Caco-2 (cell line): ENCODE data around the gene UBALD1. TPM values are rescaled to one million over a fixed set of nuclear protein-coding genes. Genes with fewer than 3 reads are reported as not detected.
A peak's percentile ranks its signal among the peaks of the same experiment; 100 is the strongest.

Experiments used
- BruUV-seq: library from RNA; stranded (reverse); fragments of 400-500 nt; replicated peaks from 2 replicates; lab custom pipeline; 2021; lab: Mats Ljungman, UMichigan
- CTCF ChIA-PET: fragments of 300-600 bp; sonication (Branson Sonifier 250); formaldehyde crosslinking; loops from one replicate; lab custom pipeline; 2022; ENCODE audit warnings: antibody characterized with exemption; lab: Charles Lee
- POLR2A ChIA-PET: fragments of 300-600 bp; sonication (Branson Sonifier 250); formaldehyde crosslinking; loops from one replicate; lab custom pipeline; 2022; ENCODE audit warnings: antibody characterized with exemption; lab: Charles Lee
- DNase-seq, 2 experiments: peaks; one replicate each; pipeline versions ENCODE4 v3.0.0 to v3.0.0-alpha.2; 2020 to 2022
- H3K27me3 ChIP-seq: replicated peaks from 2 replicates; pipeline ENCODE4 v1.6.0; 2011; ENCODE audit warnings: low read length; ENCODE audit not compliant: control insufficient read depth, insufficient read depth
- H3K36me3 ChIP-seq: 2 replicates; pipeline ENCODE4 v1.5.1; 2011; ENCODE audit warnings: low read length; ENCODE audit not compliant: control insufficient read depth, insufficient read depth
- H3K4me1 ChIP-seq: fragments of 250-450 bp; sonication (Bioruptor Pico); 2 replicates; pipeline ENCODE4 v1.5.1; 2020; ENCODE audit warnings: mild to moderate bottlenecking
- H3K4me3 ChIP-seq: 2 replicates; pipeline ENCODE4 v1.5.1; 2011; ENCODE audit warnings: low read depth, mild to moderate bottlenecking, control low read depth, low read length
- H3K9me3 ChIP-seq: fragments of 250-450 bp; sonication (Bioruptor Pico); 2 replicates; pipeline ENCODE4 v1.5.1; 2020; ENCODE audit warnings: mild to moderate bottlenecking, moderate library complexity
- H3K27ac Mint-ChIP-seq: one replicate; pipeline ENCODE4 v1.8.0; 2022; ENCODE audit warnings: mixed read lengths; ENCODE audit not compliant: unreplicated experiment
- H3K27me3 Mint-ChIP-seq: one replicate; pipeline ENCODE4 v1.8.0; 2022; ENCODE audit warnings: mixed read lengths; ENCODE audit not compliant: insufficient read depth, unreplicated experiment
- H3K36me3 Mint-ChIP-seq: one replicate; pipeline ENCODE4 v1.8.0; 2022; ENCODE audit warnings: mild to moderate bottlenecking, mixed read lengths; ENCODE audit not compliant: insufficient read depth, unreplicated experiment
- H3K4me1 Mint-ChIP-seq: one replicate; pipeline ENCODE4 v1.8.0; 2022; ENCODE audit warnings: low read depth, mixed read lengths; ENCODE audit not compliant: unreplicated experiment
- H3K4me3 Mint-ChIP-seq: one replicate; pipeline ENCODE4 v1.8.0; 2022; ENCODE audit warnings: mild to moderate bottlenecking, moderate library complexity, mixed read lengths; ENCODE audit not compliant: unreplicated experiment
- H3K9me3 Mint-ChIP-seq: one replicate; pipeline ENCODE4 v1.8.0; 2022; ENCODE audit warnings: mixed read lengths; ENCODE audit not compliant: unreplicated experiment
- intact Hi-C: fragments of 100-400 bp; cut with micrococcal nuclease; formaldehyde crosslinking; loops from one replicate; pipeline ENCODE4 v1.10.0; 2022; ENCODE audit not compliant: unreplicated experiment
- total RNA-seq: library from RNA; stranded (reverse); gene quantifications from 2 replicates; pipeline ENCODE4 v1.2.3, GENCODE V29; 2022
- TF ChIP-seq, protein P1 (sequence below), 2 experiments: fragments of 200-600 bp in 1 of 2; IDR thresholded peaks; 1 replicate in 1 of 2; 2 replicates in 1 of 2; pipeline versions ENCODE4 v1.5.1 to v1.8.0; 2011 to 2022; ENCODE audit warnings: antibody characterized with exemption in 1 of 2, control low read depth in 1 of 2, inconsistent platforms in 1 of 2, low read depth in 1 of 2, low read length in 1 of 2, mild to moderate bottlenecking in 1 of 2, moderate library complexity in 1 of 2; ENCODE audit not compliant: insufficient read depth in 1 of 2, severe bottlenecking in 1 of 2, unreplicated experiment in 1 of 2

Gene UBALD1
- total RNA-seq, 1 experiment from 2014 or later, result 32.4 TPM

DNA sequence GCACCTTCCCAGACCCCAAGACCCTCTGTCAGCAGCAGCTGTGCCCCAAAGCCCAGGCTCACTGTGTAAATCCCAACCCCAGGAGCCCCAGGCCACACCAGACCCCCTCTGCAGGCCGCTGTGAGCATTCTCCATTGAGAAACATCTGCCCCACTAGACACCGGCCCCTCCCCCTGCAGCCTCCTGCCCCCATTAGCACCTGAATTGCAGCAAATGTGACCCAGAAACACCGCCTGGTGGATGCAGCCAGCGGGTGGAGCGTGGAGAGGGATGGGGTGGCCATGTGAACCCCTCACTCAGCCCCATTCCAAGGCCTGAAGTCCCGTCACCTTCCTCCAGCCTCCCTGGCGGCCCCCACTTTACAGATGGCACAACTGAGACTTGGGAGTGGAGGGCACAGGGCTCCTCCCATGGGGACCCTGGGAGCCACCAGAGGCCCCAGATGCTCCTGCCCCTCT lies 2.2 kb downstream of the UBALD1 start:
- Mint-ChIP-seq H3K27me3 (no peaks in the 10 kb centered on the region), H3K4me1 (peaks cover 7% of the 10 kb centered on the region), H3K36me3 (peaks cover 24% of the 10 kb centered on the region), H3K9me3 (no peaks in the 10 kb centered on the region), H3K27ac (peak overlapping the region; percentile 86), H3K4me3 (peak overlapping the region; percentile 71)
- Histone ChIP-seq H3K36me3 (no peaks in the 10 kb centered on the region; the same call in 1 of the 2 replicates), H3K4me3 (no peak overlapping the region; the same call in none of the 2 replicates), H3K4me1 (peaks cover 33% of the 10 kb centered on the region), H3K27me3 (no peaks in the 10 kb centered on the region), H3K9me3 (no peaks in the 10 kb centered on the region)
- CTCF ChIA-PET, result interaction anchor here (0.7 kb wide), 1 partner anchor 412 kb away, joined by 7 read pairs; no protein-coding TSS in a partner anchor
- POLR2A ChIA-PET, result interaction anchor here (0.9 kb wide), 1 partner anchor 12 kb away, joined by 3 read pairs; the partner anchor contains the start of gene MGRN1
- intact Hi-C loops, result loop anchor here (5.0 kb wide), 1 partner anchor 185 kb away; the partner anchor contains the start of gene DNAJA3
- no TSS peak for BruUV-seq
- TF ChIP-seq, protein P1, sequence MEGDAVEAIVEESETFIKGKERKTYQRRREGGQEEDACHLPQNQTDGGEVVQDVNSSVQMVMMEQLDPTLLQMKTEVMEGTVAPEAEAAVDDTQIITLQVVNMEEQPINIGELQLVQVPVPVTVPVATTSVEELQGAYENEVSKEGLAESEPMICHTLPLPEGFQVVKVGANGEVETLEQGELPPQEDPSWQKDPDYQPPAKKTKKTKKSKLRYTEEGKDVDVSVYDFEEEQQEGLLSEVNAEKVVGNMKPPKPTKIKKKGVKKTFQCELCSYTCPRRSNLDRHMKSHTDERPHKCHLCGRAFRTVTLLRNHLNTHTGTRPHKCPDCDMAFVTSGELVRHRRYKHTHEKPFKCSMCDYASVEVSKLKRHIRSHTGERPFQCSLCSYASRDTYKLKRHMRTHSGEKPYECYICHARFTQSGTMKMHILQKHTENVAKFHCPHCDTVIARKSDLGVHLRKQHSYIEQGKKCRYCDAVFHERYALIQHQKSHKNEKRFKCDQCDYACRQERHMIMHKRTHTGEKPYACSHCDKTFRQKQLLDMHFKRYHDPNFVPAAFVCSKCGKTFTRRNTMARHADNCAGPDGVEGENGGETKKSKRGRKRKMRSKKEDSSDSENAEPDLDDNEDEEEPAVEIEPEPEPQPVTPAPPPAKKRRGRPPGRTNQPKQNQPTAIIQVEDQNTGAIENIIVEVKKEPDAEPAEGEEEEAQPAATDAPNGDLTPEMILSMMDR (IDR thresholded peaks at IDR 0.05; ENCODE audit: insufficient read depth in 1 of 2, low read depth in 1 of 2, low read length in 1 of 2, severe bottlenecking in 1 of 2, unreplicated experiment in 1 of 2), result no peak
- DNase-seq, result no peak

DNA sequence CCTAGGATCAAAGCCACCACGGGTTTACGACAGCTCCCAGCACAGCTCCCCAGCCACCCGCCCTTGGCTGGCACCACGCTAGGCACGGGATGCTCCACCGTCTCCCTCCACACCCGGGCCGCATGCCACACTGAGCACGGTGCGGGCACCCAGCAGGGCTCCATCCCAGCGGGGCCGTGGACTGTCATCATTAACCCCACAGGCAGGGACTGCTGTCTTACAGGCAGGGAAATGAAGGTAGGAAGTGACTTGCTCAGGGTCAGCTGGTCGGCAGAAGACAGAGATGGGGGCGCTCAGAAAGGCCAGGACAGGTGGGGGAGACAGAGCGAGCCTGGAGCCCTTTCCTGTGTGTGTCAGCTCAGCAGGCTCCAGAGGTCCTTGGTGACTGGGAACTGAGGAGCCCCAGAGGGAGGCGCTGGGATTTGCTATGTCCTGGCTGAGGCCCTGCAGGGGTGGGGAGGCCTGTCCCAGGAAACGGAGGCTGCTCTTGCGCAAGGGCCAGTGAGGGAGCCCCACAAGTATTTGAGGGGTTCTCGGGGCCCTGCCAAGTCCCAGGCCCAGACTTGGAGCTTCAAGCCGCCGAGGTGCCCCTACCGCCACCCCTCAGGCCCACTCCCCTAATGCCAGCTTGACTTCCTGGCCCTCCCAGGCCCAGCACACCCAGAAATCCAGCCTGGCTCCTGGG lies 3.2 kb downstream of the UBALD1 start:
- Histone ChIP-seq H3K36me3 (no peaks in the 10 kb centered on the region; the same call in 1 of the 2 replicates), H3K27me3 (no peaks in the 10 kb centered on the region), H3K9me3 (no peaks in the 10 kb centered on the region), H3K4me1 (peaks cover 29% of the 10 kb centered on the region), H3K4me3 (no peak overlapping the region)
- TF ChIP-seq, protein P1 (IDR thresholded peaks at IDR 0.05; ENCODE audit: insufficient read depth in 1 of 2, low read depth in 1 of 2, low read length in 1 of 2, severe bottlenecking in 1 of 2, unreplicated experiment in 1 of 2), result no peak
- Mint-ChIP-seq H3K4me1 (peaks cover 4% of the 10 kb centered on the region), H3K27me3 (no peaks in the 10 kb centered on the region), H3K4me3 (peak overlapping the region; percentile 46), H3K27ac (peak overlapping the region; percentile 35), H3K36me3 (peaks cover 30% of the 10 kb centered on the region), H3K9me3 (no peaks in the 10 kb centered on the region)
- ChIA-PET CTCF (interaction anchor here (0.7 kb wide), 1 partner anchor 411 kb away, joined by 7 read pairs; no protein-coding TSS in a partner anchor), POLR2A (no interaction called here)
- BruUV-seq, result no TSS peak
- intact Hi-C loops, result loop anchor here (5.0 kb wide), 1 partner anchor 184 kb away; the partner anchor contains the start of gene DNAJA3
- no peak for DNase-seq

DNA sequence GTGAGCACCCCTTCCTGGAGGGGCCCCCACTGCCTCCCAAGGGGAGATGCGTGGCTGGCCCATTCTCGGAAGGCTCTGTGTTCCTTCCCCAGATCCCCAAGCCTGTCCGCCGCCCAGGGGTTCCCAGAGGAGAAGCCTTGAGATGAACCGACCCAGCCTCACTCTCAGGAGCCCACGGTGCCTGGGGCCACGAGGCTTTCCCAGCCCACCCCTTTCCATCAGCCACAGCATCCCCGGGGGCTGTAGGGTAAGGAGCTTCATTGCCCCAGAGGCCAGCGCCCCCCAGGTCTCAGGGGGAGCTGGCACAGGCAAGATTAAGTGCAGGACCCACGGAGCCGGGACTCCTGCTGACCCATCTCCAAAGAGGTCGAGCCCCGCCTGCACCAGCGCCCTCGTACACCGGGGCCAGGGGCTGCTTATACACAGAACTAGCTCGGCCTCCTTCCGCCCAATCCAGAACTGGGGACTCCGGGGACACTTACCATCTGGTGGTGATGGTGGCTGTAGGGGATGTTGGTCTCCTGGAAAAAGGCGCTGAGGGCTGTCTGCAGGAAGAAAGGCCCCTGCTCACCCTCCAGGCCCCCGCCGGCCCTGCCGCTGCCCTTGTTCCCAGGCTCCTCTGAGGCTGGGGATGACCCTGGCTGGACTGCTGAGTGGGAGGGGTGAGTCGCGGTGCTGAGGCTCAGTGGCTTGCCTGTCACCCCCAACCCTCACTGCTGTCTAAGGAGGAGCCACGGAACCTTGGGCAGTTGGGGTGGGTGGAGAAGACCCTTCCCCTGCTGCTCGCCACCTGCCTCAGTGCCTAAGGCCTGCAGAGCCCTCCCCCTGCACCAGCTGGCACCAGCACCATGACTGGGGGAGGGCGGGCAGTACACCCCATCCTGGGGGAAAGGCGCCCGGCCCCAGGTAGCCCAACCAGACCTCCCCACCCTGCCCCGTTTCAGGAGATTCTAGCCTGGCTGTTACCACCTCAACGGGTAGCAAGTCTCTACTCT lies 4.4 kb downstream of the UBALD1 start:
- BruUV-seq, result no TSS peak
- intact Hi-C loops, result loop anchor here (5.0 kb wide), 1 partner anchor 183 kb away; the partner anchor contains the start of gene DNAJA3
- Histone ChIP-seq H3K4me3 (no peak overlapping the region), H3K9me3 (no peaks in the 10 kb centered on the region), H3K36me3 (no peaks in the 10 kb centered on the region; the same call in 1 of the 2 replicates), H3K4me1 (peaks cover 22% of the 10 kb centered on the region), H3K27me3 (no peaks in the 10 kb centered on the region)
- Mint-ChIP-seq H3K27ac (no peak overlapping the region), H3K4me3 (no peak overlapping the region), H3K9me3 (no peaks in the 10 kb centered on the region), H3K4me1 (no peaks in the 10 kb centered on the region), H3K36me3 (peaks cover 26% of the 10 kb centered on the region), H3K27me3 (no peaks in the 10 kb centered on the region)
- TF ChIP-seq, protein P1 (IDR thresholded peaks at IDR 0.05; ENCODE audit: insufficient read depth in 1 of 2, low read depth in 1 of 2, low read length in 1 of 2, severe bottlenecking in 1 of 2, unreplicated experiment in 1 of 2), result no peak
- CTCF ChIA-PET, result no interaction called here
- POLR2A ChIA-PET, result no interaction called here
- no peak for DNase-seq
